Left lung (tissue), 10 donors: Measurements from ENCODE around the gene MGMT. TPM values are rescaled to one million over a fixed set of nuclear protein-coding genes. Genes with fewer than 3 reads are reported as not detected.

Experiments used
- ATAC-seq: fragments of 200-7000 bp; cut with Tn5 transposase; one replicate; pipeline ENCODE4 v1.9.1; 2020; ENCODE audit warnings: moderate library complexity
- DNase-seq, 4 donors: peaks; one replicate each; pipeline ENCODE4 v3.0.0-alpha.2; 2013 to 2020
- H3K27ac ChIP-seq, 2 donors: fragments of 200-600 bp; sonication (generic) in 1 of 2; one replicate each; pipeline versions ENCODE4 v1.5.0 to v1.8.0; 2020 to 2021
- H3K27me3 ChIP-seq, 2 donors: fragments of 200-600 bp; sonication (generic) in 1 of 2; one replicate each; pipeline versions ENCODE4 v1.5.0 to v1.8.0; 2020 to 2021
- H3K36me3 ChIP-seq, 2 donors: fragments of 200-600 bp; sonication (generic) in 1 of 2; one replicate each; pipeline versions ENCODE4 v1.5.0 to v1.8.0; 2020 to 2021
- H3K4me1 ChIP-seq, 2 donors: fragments of 200-600 bp; one replicate each; pipeline ENCODE4 v1.8.0; 2021
- H3K4me3 ChIP-seq, 2 donors: fragments of 200-600 bp; sonication (generic) in 1 of 2; one replicate each; pipeline versions ENCODE4 v1.5.0 to v1.8.0; 2020 to 2021; ENCODE audit warnings: mild to moderate bottlenecking in 1 of 2
- H3K9me3 ChIP-seq, 2 donors: fragments of 200-600 bp; sonication (generic) in 1 of 2; one replicate each; pipeline versions ENCODE4 v1.5.0 to v1.8.0; 2020 to 2021
- intact Hi-C, 2 donors: fragments of 100-400 bp; cut with DNase I; formaldehyde crosslinking; loops; one replicate each; pipeline versions ENCODE4 v1.11.2 to v1.14.2; 2022
- polyA plus RNA-seq, 6 donors: library from polyadenylated mRNA; unstranded; fragments of 120-200 nt; gene quantifications; one replicate each; pipeline ENCODE4 v1.2.1, GENCODE V29; 2013; ENCODE audit not compliant: insufficient read length in 6 of 6
- total RNA-seq, 2 donors: library from RNA; stranded (reverse); fragmentation: NEBNext Ultra II Directional; extraction: Animal tissue kit (Norgen Biotek cat#: 25700); gene quantifications; one replicate each; pipeline ENCODE4 v1.2.1, GENCODE V29; 2021
- TF ChIP-seq, protein P1 (sequence below), 2 donors: fragments of 200-600 bp; sonication (generic) in 1 of 2; IDR thresholded peaks; one replicate each; pipeline versions ENCODE4 v1.5.0 to v1.8.0; 2021; ENCODE audit warnings: antibody characterized with exemption in 2 of 2
- donor health status: DM: no; HTN: yes; CAD: no.
- donor health status: DM: no; HTN: no; CAD: no.

MGMT gene
- total and polyA plus RNA-seq, 8 donors: 13.1 to 25.5 (median 17.0) TPM

DNA sequence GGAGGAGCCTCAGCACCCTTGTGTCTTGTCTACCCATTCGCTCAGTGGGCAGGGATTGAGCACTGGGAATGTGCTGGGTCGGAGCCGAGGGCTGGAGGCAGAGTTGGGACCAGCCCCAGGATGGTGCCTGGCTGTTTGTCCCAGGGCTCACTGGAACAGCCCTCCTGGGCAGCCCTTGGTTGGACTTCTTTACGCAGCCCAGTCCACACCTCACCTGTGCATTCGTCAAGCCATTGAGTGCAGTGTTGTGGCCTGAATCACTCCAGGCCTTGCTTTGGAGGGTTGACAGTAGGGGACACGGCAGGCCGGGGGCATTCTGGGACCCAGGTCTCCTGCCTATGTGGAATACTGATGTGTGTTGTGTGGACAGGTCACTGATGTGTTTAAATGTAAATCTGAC, 229.6 kb downstream of the MGMT start:
- no peak for ATAC-seq
- H3K27me3 ChIP-seq: no peaks in the 10 kb centered on the region
- no peak overlapping the region for H3K27ac ChIP-seq
- H3K4me1 ChIP-seq: no peaks in the 10 kb centered on the region
- H3K9me3 ChIP-seq: no peaks in the 10 kb centered on the region
- intact Hi-C loops: no loop called here
- H3K4me3 ChIP-seq: no peak overlapping the region
- H3K36me3 ChIP-seq: no peaks in the 10 kb centered on the region
- TF ChIP-seq, protein P1, sequence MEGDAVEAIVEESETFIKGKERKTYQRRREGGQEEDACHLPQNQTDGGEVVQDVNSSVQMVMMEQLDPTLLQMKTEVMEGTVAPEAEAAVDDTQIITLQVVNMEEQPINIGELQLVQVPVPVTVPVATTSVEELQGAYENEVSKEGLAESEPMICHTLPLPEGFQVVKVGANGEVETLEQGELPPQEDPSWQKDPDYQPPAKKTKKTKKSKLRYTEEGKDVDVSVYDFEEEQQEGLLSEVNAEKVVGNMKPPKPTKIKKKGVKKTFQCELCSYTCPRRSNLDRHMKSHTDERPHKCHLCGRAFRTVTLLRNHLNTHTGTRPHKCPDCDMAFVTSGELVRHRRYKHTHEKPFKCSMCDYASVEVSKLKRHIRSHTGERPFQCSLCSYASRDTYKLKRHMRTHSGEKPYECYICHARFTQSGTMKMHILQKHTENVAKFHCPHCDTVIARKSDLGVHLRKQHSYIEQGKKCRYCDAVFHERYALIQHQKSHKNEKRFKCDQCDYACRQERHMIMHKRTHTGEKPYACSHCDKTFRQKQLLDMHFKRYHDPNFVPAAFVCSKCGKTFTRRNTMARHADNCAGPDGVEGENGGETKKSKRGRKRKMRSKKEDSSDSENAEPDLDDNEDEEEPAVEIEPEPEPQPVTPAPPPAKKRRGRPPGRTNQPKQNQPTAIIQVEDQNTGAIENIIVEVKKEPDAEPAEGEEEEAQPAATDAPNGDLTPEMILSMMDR (IDR thresholded peaks at IDR 0.05): no peak
- DNase-seq: no peak

DNA sequence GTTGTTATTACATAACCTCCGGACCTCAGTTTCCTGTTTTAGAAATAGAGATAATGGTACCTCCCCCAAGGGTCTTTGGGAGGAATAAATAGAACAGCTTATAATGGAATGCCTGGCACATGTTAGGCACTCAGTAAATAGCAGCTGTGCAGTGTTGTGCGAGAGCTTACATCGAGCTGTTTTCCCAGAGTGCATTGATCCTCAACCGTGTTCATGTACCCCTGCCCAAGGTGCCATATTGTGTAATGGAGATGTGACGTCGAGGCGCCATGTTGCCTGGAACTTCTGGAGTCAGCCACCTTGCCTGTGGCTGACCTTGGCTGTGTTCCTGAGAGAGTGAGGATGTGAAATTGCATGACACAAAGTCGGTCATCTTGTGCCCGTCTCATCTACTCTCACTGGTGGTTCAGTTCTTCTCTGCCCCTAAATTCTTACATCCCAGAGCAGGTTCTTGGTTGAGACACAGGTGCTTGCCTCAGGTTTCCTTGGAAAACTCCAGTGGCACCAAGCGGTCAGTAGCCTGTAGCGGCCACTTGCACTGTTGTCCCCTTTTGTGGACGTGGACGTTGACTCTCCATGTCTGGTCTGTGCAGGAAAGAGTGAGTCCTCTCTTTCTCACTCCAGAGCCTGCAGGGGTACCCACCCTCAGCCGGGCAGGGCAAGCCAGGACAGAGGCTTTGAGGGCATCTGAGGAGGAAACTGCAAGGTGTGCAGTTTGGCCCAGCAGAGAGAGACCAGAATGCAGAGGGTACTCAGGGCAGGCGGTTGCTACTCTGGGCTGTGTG, 230.6 kb downstream of the MGMT start:
- ATAC-seq (no peak), DNase-seq (no peak)
- TF ChIP-seq, protein P1 (IDR thresholded peaks at IDR 0.05): no peak
- Histone ChIP-seq H3K36me3 (no peaks in the 10 kb centered on the region), H3K4me1 (no peaks in the 10 kb centered on the region), H3K4me3 (no peak overlapping the region), H3K27ac (no peak overlapping the region), H3K27me3 (no peaks in the 10 kb centered on the region), H3K9me3 (no peaks in the 10 kb centered on the region)
- intact Hi-C loops: no loop called here

DNA sequence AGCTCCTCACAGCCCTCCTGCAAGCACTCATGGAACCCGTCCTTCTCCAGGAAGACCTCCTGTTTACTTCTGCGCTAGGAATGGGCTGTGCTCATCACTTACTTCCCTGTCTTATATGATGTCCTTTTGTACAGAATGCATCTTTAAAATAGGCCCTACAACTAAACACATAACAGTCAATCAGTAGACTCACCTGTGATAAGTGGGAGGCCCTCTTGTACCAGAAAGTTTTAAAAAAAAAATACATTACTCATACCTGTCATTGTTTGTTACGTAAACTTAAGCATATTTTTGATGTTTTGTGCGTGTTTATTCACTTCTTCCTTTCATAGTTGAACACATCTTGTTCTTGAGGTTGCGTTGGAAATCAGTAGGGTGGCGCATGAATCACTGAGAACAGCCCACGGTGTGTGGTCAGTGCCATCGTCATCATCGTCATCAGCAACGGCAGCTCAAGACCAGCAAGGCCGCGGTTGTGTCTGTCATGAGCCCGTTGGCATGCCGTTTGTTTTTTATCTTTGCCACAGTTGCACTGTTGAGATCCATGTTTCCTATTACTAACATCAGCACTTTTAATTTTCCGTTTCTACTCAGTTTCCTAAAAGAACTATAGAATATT, 232.8 kb downstream of the MGMT start:
- Histone ChIP-seq H3K4me3 (no peak overlapping the region), H3K27me3 (no peaks in the 10 kb centered on the region), H3K36me3 (no peaks in the 10 kb centered on the region), H3K9me3 (no peaks in the 10 kb centered on the region), H3K4me1 (no peaks in the 10 kb centered on the region), H3K27ac (no peak overlapping the region)
- no peak for ATAC-seq
- intact Hi-C loops: no loop called here
- TF ChIP-seq, protein P1 (IDR thresholded peaks at IDR 0.05): no peak
- DNase-seq: no peak

DNA sequence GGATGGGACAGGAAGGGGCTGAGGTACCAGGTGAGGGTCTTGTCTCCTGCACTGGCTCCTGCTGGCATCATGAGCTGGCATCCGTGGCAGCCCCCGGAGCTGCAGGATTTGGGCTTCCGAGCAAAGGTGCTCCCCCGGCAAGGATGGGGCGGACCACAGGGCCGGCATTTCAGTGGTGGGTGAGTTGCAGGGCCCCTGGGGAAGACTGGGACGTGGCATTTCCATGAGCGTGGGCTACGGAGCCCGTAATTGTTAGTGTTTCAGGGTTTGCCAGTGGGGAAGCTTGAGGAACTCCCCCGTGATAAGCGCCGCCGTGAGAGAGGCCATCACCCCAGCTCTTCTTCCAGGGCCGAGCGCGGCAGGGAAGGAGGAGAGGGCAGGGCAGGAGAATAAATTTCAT, 235.6 kb downstream of the MGMT start:
- no peak for DNase-seq
- TF ChIP-seq, protein P1 (IDR thresholded peaks at IDR 0.05): no peak
- H3K4me3 ChIP-seq: no peak overlapping the region
- intact Hi-C loops: no loop called here
- no peaks in the 10 kb centered on the region for H3K36me3 ChIP-seq
- no peaks in the 10 kb centered on the region for H3K4me1 ChIP-seq
- H3K27me3 ChIP-seq: no peaks in the 10 kb centered on the region
- H3K27ac ChIP-seq: no peak overlapping the region
- H3K9me3 ChIP-seq: no peaks in the 10 kb centered on the region
- no peak for ATAC-seq

DNA sequence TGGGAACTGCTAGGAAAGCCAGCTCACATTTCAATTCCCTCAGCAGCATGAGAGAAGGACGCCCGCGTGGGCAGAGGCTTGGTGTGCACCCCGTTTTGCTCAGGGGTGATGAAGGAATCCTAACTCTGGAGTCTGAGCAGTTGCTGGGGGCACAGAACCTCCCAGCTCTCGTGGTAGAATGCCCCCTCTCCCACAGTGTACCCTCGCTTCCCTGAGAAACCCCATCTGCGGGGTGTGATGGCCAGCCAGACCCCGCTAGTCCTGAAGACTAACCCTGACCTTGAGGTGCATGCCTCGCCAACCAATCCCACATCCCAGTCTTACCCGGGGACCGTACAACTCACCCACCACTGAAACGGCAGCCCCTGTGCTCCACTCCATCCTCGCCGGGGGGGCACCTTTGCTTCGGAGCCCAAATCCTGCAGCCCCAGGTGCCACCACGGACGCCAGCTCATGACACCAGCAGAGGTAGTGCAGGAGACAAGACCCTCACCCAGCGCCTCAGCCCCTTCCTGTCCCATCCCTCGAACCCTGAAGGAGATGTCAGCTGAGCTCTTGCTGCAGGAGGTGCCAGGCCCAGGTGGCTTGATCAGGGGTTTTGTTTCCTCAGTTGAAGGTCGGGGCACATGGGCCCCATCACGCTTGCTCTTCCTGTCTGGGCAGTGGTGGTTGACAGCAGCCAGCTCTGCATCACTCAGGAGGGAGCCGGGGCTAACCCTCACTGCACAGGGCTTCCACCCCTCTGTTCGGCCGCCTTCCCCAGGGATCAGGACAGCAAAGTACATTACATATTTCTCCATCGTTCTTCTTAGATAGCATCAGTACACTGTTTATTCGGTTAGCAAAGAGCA, 236.5 kb downstream of the MGMT start:
- no peaks in the 10 kb centered on the region for H3K4me1 ChIP-seq
- H3K9me3 ChIP-seq: no peaks in the 10 kb centered on the region
- no peaks in the 10 kb centered on the region for H3K36me3 ChIP-seq
- intact Hi-C loops: no loop called here
- H3K4me3 ChIP-seq: no peak overlapping the region
- H3K27ac ChIP-seq: no peak overlapping the region
- H3K27me3 ChIP-seq: no peaks in the 10 kb centered on the region
- no peak for DNase-seq
- ATAC-seq: no peak
- TF ChIP-seq, protein P1 (IDR thresholded peaks at IDR 0.05): no peak
